NT2/D1 (cell line): ENCODE measurements around the gene NKX2-4.

Source experiments
- SUZ12 ChIP-seq: IDR thresholded peaks from 2 replicates; pipeline ENCODE4 v1.6.1; 2011; ENCODE audit not compliant: insufficient read length, insufficient read depth; ENCODE audit errors: extremely low read depth
- YY1 ChIP-seq: IDR thresholded peaks from 2 replicates; pipeline ENCODE4 v1.6.1; 2011; ENCODE audit not compliant: insufficient read length, insufficient read depth
- ZNF274 ChIP-seq: IDR thresholded peaks from 2 replicates; pipeline ENCODE4 v1.6.1; 2011; ENCODE audit warnings: mild to moderate bottlenecking, low read depth, low read length

DNA sequence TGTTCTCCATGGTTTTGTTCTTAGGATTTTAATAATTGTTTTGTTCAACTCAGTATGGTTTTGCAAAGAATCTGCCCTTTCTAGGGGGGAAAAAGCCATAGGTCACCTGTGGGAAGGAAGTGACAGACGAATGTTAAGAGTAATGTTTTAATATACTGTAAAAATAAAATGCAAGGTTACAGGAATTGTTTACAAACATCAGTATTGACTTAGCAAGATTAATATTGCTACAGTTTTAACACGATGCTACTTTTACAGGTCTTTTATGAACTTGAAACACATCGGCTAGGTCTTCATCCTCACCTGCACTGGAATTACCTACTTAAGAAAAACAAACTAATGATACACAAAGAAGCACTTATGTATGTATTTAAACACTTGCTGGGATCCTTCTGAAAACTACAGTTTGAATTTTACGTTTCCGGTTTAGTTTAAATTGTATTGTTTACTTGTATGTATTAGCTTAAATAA, 1.7 kb upstream of the NKX2-4 start:
- no peak for TF ChIP-seq ZNF274
- TF ChIP-seq YY1, result no peak
- no peak for TF ChIP-seq SUZ12
